HFF-Myc (cell line): ENCODE measurements around the gene EIF4E1B.

Source experiments
- DNase-seq: peaks from one replicate; pipeline ENCODE4 v3.0.0-alpha.2; 2011; ENCODE audit warnings: low read depth; ENCODE audit errors: extremely low read depth
- H3K4me3 ChIP-seq: replicated peaks from 2 replicates; pipeline ENCODE4 v1.5.1; 2011; ENCODE audit warnings: low read depth, mild to moderate bottlenecking, control low read depth, low read length
- CTCF ChIP-seq: IDR thresholded peaks from 2 replicates; pipeline ENCODE4 v1.5.1; 2012; ENCODE audit warnings: mild to moderate bottlenecking, low read depth, low read length, control low read depth; ENCODE audit errors: missing control alignments

EIF4E1B gene

GRCh38 chr5:176619569-176620332 is 10.7 kb upstream of the EIF4E1B start:
- DNase-seq: no peak
- H3K4me3 ChIP-seq: no peak overlapping the region
- no peak for TF ChIP-seq CTCF

- DNase-seq: no peak
- no peak overlapping the region for H3K4me3 ChIP-seq
- no peak for TF ChIP-seq CTCF
These were observed 10.0 kb upstream of the EIF4E1B start for GRCh38 chr5:176620333-176620981.

- no peak overlapping the region for H3K4me3 ChIP-seq
- no peak for DNase-seq
- TF ChIP-seq CTCF: no peak
These were observed 8.8 kb upstream of the EIF4E1B start for GRCh38 chr5:176621661-176622079.

GRCh38 chr5:176624142-176624541 is 6.3 kb upstream of the EIF4E1B start:
- H3K4me3 ChIP-seq: no peak overlapping the region
- TF ChIP-seq CTCF: no peak
- DNase-seq: no peak

- no peak for DNase-seq
- no peak for TF ChIP-seq CTCF
These were observed 5.5 kb upstream of the EIF4E1B start for GRCh38 chr5:176624938-176625337.

GRCh38 chr5:176625512-176625911 is 5.0 kb upstream of the EIF4E1B start:
- H3K4me3 ChIP-seq: no peak overlapping the region
- no peak for DNase-seq
- no peak for TF ChIP-seq CTCF

More at GRCh38 chr5:176624938-176625337, 5.5 kb upstream of the EIF4E1B start:
- H3K4me3 ChIP-seq: no peak overlapping the region
